ENCODE results near the gene KLHL22.
"Not testable (repeated sequence)": the region's sequence is repeated elsewhere in the genome, so short reads cannot be mapped to it uniquely, and the experiment has no call there.

Gene KLHL22

DNA sequence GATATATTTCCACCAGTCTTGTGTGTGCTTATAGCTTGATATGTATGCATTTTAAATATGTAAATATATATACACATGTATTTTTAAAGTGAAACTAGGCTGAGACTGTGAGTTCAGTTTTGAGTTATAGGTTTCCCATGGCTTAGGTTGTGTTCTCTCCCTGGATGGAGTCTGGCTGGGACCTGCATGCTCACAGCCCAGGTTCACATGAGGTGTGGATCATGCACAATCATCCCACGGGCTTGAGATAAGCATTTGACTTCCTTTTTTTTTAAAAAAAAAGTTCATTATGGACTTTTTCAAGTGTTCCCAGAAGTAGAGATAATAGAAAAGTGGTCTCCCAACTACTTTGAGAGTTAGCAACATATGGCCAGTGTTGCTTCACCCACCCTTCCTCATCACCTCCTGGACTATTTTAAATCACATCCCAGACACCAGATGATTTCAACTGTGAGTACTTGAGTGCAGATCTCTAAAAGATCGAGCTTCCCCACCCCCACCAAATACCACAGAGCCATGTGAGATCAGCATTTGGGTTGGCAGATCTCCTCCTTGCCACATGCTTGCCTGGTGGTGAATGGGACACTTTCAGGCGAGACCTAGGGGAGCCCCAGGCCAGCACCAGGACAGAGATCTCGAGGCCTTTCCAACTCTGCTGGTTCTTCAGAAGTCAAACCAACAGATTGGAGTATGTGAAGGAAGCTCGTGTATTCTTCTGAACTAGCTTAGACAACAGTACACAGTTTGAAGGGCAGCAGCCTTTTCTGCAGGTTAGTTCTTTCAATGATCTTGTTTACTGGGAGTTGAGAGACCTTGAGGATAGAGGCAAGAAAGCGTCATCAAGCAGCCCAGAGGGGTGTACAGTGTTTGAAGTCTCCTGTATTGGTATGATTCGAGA lies 27.7 kb upstream of the KLHL22 start:
- DNase-seq, result no peak

DNA sequence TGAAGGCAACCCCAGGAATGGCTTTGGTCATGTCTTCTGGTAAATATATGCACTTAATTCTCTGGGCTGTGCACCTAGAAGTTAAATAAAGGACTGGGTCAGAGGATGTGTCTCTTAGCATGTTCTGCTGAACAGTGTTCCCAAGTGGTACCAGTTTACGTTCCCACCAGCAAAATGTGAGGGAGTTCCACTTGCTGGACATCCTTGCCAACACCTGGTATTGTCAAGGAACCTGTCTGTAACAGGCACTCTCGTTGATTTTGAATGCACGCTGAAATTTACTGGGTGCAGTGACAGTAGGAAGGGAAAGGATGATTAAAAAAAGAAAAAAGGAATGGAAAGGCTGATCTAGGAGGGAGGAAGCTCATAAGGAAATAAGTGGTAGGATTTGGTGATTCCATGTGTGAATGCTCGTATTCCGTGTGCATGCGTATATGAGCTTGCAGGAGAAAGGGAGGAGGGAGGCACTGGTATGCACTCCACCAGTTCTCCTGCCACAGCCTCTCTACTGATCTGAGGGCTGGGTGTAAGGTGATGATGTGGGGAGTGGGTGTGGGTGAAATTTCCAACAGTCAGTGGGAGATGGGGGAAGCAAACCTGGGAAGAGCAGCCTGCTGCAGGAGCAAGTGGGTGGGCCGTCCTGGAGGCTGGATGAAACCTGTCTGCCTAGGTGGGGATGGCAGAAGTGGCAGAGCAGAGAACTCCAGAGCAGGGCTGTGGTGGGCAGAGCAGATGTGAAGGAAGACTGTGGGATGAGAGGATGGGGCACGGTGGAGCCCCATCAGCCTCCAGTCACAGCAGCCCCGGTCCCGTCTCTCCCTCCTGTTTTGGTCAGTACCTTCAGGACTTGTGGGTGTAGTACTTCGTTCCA lies 26.8 kb upstream of the KLHL22 start:
- no peak for DNase-seq

DNA sequence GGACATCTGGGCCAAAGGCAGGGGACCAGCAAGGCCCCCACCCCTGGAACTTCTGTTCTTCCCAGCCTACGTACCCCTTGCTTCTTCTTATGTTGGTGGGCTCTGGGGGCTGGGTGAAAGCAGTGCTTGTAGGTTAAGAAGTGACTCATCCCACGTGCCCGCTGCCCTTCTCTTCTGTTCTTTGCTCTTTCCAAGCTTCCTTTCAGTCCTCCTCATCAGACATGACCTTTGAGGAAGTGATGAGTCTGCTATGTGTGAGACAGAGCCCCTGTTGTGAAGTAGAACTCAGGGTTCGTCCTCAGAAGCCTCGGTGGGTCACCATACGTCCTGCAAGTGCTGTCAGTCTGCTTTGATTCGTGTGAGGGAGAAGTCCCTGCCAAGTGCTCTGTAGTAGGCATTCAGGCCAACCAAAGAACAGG lies 24.5 kb upstream of the KLHL22 start:
- DNase-seq, result no peak

DNA sequence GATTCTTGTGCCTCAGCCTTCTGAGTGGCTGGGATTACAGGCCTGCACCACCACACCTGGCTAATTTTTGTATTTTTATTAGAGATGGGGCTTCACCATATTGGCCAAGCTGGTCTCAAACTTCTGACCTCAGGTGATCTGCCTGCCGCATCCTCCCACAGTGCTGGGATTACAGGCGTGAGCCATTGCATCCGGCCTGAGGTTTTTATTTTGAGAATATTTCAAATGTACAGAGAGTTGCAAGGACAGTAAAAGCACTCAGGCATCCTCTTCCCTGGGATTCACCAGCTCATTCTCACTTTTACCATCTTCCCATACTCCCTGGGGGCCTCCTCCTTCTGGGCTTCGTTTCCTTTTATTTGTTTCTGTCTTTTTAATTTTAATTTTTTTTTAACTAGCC lies 24.0 kb upstream of the KLHL22 start:
- no peak for DNase-seq

DNA sequence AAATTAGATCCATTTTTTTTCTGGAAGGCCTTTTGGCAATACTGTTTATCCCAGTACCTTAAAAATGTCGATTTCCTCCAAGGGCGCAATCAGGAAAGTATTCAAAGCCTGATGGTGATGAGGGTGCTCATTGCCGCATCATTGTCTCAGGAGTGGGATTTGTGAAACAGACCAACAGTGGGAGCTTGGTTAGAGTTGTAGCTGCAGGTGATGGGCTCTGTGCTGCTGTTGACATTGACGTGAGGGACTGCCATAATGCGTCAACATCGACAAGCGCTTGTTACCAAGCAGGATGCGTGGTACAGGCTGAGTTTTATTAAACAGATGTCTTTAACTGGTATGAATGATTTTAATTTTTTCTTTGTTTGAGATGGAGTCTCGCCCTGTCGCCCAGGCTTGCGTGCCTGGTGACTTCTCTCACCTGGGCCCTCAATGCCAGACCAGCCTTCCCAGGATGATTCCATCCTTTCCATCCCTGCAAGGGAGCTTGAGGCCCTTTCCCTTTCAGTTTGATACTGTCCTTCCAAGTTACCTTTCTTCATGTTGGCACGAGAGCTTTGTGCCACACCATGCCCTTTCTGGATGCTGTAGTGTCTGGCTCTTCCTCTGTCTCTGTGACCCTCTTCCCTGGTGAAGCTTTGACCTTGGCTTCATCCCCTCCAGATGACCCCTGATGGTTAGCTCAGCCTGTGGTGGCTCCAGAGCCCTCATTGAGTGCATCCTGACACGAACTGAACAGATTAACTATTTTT lies 22.4 kb upstream of the KLHL22 start:
- no peak for DNase-seq

DNA sequence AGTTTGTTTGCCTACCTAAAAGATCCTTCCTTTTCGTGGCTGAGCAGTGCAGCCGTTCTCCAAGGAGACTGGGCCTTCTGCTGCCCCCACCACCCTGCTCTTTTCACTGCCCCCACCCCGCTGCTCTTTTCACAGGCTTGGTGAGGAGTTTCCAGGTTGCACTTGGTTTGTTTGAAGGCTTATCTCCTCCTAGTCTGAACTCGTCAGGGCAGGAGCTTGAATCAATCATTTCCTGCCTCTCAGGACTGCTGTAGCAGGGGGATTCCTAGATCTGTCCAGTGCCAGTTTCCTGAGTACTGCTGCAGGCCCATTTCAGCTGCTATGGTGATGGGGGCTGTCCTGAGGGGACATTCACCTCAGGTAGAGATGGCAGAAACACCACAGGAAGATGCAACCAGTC lies 21.8 kb upstream of the KLHL22 start:
- DNase-seq, result no peak

DNA sequence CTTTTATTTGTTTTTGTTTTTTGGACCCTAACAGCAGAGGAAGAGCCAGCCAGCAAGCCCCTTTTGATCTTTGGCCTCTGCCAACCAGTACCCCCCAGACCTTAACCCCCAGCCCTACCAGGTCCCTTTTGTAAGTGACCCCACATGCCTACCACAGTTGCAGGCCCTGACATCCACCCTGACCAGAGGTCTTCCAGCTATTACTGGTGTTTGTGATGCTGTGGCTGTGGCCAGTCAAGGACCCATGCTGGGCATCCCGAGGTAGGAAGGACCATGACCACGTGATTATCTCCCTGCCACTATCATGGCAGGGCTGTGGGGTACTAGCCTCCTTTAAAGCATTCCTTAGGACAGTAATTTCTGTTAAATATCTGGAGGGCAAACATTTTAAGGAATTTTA lies 20.8 kb upstream of the KLHL22 start:
- no peak for DNase-seq

DNA sequence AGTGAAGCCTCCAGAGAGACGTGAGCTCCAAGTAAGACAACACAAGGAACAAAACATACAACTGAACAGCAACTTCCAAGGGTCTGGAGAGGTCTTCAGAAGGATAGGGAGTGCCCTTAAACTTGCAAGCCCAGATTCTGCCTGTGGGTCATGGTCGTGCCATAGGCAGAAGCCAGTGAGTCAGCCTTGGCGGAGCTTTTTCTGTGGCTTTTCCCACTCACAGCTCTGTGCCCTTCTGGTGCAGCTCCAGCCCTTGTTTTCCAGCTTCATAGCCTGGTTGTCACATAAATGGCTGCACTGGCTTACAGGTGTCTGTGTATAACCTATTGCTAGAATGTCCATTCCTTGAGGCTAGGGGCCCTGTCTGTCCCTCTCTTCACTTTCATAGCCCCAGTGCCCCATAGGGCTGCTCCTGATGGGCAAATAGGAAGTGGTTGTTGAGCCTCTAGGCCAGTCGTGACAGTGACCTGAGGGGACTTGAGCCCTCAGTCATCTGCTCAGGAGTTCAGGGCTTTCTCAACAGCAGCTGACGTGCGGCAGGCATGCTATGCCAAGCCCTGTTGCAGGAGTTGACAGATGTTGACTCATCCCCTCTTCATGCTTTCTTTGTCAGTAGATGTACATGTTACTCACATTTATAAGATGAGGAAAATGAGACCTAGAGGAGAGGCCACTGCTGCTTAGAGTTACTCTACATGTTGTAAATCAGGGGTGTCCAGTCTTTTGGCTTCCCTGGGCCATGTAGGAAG lies 19.2 kb upstream of the KLHL22 start:
- DNase-seq, result no peak

DNA sequence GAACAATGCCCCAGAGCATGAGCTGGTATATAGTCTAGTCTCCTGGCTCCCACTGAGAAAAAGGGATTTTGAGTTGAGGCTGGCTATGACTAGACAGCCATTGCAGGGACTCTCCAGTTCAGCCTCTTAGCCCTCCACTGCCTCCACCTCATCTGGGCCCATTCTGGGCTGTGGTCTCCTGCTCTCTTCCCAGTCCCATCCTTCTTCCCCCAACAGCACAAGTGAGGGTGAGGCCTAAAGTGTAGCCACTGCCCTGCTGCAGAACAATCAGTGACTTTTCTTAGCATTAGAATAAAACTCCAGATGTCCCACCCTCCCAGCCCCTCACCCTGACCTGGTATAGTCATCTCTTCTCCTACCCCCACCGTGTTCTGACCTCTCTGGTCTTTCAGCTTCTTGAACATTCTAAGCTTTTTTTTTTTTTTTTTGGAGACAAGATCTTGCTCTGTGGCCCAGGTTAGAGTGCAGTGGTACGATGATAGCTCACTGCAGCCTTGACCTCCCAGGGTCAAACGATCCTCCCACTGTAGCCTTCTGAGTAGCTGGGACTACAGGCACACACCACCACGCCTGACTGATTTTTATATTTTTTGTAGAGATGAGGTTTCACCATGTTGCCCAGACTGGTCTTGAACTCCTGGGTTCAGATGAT lies 16.1 kb upstream of the KLHL22 start:
- no peak for DNase-seq

DNA sequence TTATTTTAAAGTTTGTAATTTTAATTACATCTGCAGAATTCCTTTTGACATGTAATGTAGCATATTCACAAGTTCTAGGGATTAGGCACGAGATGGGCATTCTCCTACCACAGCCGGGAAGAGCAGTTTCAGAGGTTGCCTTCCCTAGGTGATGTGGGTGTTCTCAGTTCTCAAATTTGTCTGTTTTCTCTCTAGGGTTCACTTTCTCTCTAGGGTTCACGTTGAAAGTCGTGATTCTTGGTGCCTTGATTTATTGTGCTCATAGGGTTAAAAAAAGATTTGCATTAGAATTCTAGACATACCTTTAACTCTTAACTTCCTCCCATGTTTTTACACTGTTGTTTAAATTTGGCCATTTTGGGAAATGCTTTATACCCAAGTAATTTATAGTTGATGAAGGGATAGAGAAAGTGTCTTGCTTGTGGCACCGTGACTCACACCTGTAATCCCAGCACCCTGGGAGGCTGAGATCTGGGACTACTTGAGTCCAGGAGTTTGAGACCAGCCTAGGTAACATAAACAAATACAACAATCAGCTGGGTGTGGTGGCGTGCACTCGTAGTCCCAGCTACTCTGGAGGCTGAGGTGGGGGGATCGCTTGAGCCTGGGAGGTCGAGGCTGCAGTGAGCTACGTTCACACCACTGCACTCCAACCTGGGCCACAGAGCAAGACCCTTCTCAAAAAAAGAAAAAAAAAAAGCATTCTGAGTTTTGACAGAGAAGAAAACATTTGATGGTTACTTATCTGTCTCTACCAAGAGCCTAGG lies 15.4 kb upstream of the KLHL22 start:
- no peak for DNase-seq

DNA sequence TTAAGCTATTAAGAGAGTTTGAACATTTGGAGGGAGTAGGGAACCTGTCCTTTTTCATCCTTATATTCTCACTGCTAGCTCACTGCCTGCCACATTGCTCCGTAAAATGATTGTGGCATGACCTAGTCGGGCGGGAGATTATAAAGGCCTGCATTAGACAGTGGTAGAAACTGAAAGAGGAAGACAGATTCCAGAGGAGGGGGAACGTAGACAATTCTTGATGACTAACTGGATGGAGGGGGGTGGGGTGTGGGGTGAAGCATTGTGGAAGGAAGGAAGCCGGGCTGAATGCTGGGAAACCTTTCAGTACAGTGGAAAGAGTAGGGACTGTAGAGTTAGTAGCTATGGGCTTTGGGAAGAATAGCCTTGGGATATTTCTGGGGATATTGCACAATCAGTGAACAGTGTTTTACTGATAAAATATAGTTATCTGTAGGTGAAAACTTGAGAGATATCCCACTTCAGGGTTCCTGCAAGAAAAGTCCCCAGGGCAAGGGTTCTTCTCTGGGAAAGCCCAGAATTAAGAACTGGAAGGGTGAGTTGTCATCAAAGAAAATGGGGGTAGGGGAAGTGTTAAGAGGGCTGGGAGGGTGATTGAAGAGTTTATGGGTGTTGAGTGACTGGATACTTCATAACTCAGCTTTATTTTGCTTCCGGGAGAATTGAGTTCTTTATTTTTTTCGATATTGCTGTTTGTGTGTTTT lies 13.9 kb upstream of the KLHL22 start:
- DNase-seq, result peak; percentile 20 to 51

DNA sequence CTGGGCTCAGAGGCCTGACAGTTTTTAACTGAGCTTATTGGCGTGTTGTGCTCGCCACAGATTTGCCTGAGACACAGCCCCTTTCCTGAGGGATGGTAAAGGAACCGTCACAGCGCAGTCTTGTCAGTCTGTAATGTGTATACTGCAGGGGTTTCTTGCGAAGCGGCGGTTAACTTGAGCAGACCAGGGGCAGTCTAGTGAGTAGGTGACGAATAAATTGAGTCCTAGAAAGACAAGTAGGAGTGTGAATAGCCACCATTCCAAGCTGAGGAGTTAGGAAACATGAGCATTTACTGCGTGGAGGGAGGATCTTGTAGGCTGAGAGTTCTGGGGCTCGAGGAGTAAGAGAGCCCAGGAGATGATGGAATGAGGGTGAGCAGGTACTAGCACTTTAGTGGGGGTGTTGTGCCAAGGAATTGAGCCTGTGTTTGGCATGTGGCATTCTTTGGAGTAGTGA lies 13.2 kb upstream of the KLHL22 start:
- DNase-seq, result no peak

DNA sequence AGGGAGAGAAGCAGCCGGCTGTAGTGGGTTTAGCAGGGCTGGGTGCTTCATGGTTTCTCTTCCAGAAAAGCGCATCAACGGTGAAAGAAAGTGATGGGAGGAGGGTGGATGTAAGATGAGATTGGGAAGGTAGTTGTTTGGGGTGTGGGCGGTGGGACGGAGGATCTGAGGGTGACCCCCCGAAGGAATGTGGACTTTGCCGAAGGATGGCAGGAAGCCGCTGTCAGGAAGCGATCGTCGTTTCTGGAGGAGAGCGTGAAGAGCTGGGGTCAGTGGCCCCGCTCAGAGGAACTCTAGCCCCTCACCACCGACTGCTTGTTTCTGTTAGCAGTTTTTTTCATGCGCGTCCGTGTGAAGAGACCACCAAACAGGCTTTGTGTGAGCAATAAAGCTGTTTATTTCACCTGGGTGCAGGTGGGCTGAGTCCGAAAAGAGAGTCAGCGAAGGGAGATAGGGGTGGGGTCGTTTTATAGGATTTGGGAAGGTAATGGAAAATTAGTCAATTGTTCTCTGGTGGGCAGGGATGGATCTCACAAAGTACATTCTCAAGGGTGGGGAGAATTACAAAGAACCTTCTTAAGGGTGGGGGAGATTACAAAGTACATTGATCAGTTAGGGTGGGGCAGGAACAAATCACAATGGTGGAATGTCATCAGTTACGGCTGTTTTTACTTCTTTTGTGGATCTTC lies 12.6 kb upstream of the KLHL22 start:
- not testable (repeated sequence) for DNase-seq

DNA sequence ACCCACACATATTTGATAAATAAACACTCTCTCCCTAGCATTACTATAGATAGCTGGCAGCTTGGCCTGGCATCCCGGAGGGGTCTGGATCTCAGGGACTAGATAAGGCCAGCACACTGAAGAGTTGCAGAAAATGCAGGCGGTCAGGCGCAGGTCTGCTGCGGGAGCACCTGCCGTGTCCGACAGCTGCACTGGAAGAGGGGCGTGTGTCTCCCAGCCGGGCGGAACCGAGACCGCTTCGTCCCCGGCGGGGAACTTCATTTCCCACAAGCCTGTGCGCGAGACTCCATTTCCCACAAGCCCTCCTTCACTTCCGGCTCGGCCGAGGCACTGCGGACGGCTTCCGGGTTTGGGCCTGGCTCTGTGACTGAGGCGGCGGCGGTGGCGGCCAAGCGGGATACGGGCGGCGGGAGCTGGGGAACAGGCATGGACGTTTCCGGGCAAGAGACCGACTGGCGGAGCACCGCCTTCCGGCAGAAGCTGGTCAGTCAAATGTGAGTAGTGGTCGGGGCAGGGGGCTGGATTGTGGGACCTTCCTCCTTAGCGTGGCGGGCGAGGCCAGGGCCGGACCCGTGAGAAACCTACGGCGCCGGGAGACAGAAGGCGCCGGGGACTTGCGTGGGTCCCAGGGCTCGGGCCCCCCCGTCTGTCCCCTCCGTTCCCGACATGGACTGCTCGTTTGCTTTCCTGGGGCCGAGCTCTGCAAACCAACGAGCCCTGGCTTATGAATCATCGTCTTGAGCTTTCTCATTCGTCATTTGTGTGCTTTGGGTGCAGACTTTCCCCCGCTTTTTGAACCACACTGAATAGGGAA lies 11.9 kb upstream of the KLHL22 start, which contains the start of gene MED15:
Gene MED15, plus strand, starts transcription at position 358 of the 814 bp plus-strand sequence. Its CDS starts 69 bp downstream, at position 427.
- DNase-seq, result peak; percentile 83 to 86

DNA sequence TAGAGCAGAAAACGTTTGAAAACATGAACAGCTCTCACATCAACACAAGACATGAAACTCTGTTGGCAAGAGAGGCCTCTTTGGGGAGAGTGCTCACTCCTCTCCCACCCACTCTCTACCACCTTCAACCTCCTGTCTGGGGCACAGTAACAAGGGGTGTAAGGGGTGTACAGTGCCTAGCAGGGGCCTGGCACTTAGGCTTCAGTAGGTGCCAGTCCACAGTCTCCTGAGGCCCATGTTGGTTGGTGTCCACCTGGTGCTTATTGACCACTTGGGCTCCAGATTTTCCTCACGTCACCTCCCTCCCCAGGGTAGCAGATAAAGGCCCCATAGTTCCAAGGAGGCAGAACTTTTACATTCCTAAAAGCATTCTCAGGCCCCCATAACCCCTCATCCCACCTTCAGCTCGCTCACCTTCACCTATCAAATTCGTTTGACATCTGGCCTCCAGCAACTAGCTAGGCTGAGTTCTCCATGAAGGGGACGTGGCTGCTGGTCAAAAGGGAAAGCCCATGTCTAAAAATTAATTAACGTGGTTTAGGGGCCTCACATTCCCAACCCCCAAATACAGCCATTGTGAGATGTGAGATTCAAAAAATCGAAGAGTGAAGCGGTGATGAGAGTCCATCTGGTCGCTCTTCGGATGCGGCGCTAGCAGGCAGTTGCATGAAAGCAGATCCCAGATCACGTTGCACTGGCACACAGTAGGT lies 11.1 kb upstream of the KLHL22 start:
- no peak for DNase-seq

DNA sequence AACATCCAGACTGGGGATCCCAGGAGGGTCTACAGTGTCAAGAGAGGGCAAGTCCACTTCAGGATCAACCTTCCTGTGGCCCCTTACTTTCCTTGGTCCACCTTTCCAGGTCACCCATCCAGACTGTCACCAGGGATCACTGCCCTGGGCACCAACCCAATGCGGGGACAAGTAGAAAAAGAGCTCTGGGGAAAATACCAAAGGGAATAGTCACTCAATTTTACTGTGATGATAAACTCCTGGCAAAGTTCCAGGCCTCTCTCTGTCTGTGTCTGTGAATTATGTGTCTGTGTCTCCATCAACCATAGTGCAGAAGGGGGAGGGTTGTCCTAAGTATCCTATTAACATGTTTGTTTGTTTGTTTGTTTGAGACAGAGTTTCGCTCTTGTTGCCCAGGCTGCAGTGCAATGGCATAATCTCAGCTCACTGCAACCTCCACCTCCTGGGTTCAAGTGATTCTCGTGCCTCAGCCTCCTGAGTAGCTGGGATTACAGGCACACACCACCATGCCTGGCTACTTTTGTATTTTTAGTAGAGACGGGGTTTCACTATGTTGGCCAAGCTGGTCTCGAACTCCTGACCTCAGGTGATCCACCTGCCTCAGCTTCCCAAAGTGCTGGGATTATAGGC lies 8.8 kb upstream of the KLHL22 start:
- DNase-seq, result not testable (repeated sequence)

DNA sequence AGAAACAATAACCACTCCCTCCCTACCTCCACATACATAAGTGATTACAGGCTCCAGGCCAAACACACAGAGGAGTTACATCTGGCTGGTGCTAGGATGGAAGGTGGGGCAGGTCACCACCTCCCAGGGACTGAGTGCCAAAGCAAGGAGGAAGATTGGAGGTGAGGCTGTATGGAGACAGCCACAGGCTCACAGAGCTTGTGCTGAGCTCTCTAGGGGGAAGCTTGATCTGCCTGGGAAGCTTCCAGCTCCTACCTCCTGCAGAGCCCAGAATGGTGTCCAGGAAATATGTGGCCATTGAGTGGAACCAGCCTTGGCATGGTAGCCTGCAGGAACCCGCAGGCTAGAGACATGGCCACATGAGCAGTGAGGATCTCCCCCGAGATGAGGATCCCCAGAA lies 8.2 kb upstream of the KLHL22 start:
- DNase-seq, result no peak
